ENCODE results near the gene MRAP. TPM values are rescaled to one million over a fixed set of nuclear protein-coding genes. Genes with fewer than 3 reads are reported as not detected.
A peak's percentile ranks its signal among the peaks of the same experiment; 100 is the strongest.

MRAP gene
- not detected for polyA plus RNA-seq (2012; ENCODE audit: insufficient read depth, insufficient read length, low read depth)

DNA sequence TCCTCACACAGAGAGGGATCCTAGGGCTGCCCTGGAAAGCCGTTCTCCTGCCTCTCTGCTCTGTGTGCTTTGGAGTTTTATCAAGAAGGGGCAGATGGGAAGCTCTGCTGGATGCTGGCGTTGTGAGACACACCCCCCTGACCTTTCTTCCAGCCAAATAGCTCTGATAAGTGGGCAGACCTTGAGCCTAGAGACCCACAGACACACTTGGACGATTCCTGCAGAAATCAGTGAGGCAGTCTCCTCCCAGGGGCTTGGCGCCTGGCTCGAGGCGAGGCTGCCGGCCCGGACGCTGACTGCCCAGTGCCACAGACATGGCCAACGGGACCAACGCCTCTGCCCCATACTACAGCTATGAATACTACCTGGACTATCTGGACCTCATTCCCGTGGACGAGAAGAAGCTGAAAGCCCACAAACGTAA, at the start of gene MRAP:
TSS of gene MRAP (plus strand) at position 198 of the 424 bp plus-strand sequence. CDS start at position 315, 117 bp downstream.
- H3K4me3 ChIP-seq (ENCODE audit: low read depth, low read length), result no peak within 1 kb of the TSS
- H3K36me3 ChIP-seq, result peaks cover 5% of the 10 kb centered on the region; the same call in 1 of the 2 replicates
- H3K4me1 ChIP-seq, result no peaks in the 10 kb centered on the region
- DNase-seq, result no peak
- H3K27me3 ChIP-seq, result no peaks in the 10 kb centered on the region
- H3K9me3 ChIP-seq, result no peaks in the 10 kb centered on the region
- TF ChIP-seq, protein P1, sequence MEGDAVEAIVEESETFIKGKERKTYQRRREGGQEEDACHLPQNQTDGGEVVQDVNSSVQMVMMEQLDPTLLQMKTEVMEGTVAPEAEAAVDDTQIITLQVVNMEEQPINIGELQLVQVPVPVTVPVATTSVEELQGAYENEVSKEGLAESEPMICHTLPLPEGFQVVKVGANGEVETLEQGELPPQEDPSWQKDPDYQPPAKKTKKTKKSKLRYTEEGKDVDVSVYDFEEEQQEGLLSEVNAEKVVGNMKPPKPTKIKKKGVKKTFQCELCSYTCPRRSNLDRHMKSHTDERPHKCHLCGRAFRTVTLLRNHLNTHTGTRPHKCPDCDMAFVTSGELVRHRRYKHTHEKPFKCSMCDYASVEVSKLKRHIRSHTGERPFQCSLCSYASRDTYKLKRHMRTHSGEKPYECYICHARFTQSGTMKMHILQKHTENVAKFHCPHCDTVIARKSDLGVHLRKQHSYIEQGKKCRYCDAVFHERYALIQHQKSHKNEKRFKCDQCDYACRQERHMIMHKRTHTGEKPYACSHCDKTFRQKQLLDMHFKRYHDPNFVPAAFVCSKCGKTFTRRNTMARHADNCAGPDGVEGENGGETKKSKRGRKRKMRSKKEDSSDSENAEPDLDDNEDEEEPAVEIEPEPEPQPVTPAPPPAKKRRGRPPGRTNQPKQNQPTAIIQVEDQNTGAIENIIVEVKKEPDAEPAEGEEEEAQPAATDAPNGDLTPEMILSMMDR (IDR thresholded peaks at IDR 0.05; ENCODE audit: low read depth, low read length), result no peak

DNA sequence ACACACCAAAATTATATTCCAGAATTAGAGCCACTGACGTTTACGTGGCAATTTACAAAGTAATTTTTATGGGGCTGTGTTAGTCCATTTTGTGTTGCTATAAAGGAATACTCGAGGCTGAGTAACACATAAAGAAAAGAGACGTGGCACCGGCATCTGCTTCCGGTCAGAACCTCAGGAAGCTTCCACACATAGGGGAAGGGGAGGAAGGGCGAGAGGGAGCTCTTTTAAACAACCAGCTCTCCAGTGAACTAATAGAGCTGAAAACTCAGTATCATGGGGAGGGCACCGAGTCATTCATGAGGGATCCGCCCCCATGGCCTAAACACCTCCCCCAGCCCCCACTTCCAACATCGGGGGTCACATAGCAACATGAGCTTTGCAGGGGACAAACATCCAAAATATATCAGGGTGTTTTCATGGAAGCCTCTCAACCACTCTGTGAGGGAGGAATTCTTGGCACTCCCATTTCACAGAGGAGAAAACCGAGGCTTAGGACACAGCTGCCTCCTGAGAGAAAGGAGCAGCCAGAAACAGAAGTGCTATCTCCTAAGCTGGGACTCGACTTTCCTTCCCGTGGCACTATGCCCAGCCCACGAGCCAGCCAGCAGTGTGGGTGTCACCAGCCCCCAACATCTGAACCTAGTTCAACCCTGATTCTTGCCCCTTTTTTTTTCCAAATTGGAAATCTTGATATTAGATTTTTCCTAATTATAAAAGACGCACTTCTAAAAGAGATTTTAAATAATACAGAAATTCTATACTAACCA, 49.0 kb upstream of the MRAP start:
- H3K36me3 ChIP-seq, result no peaks in the 10 kb centered on the region
- H3K4me3 ChIP-seq (ENCODE audit: low read depth, low read length), result no peak overlapping the region
- H3K27me3 ChIP-seq, result no peaks in the 10 kb centered on the region
- TF ChIP-seq, protein P1 (IDR thresholded peaks at IDR 0.05; ENCODE audit: low read depth, low read length), result no peak
- no peaks in the 10 kb centered on the region; the same call in 1 of the 2 replicates for H3K4me1 ChIP-seq
- H3K9me3 ChIP-seq, result no peaks in the 10 kb centered on the region; the same call in 1 of the 2 replicates
- DNase-seq, result no peak

DNA sequence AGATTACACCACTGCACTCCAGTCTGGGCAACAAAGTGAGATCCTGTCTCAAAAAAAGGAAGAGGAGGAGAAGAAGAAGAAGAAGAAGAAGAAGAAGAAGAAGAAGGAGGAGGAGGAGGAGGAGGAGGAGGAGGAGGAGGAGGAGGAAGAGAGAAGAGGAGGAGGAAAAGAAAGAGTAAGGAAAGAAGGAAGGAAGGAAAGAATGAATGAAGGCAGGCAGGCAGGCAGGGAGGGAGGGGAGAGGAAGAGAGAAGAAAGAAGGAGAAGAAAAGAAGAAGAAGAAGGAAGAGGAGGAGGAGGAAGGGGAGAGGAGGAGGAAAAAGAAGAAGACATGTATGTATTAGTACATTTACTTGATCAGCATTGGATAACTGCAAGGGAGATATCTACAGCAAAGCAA, 46.5 kb upstream of the MRAP start:
- no peak for DNase-seq
- no peaks in the 10 kb centered on the region for H3K36me3 ChIP-seq
- H3K4me1 ChIP-seq, result peaks cover 5% of the 10 kb centered on the region
- TF ChIP-seq, protein P1 (IDR thresholded peaks at IDR 0.05; ENCODE audit: low read depth, low read length), result no peak
- no peaks in the 10 kb centered on the region for H3K27me3 ChIP-seq
- H3K9me3 ChIP-seq, result no peaks in the 10 kb centered on the region; the same call in 1 of the 2 replicates
- no peak overlapping the region for H3K4me3 ChIP-seq (ENCODE audit: low read depth, low read length)

DNA sequence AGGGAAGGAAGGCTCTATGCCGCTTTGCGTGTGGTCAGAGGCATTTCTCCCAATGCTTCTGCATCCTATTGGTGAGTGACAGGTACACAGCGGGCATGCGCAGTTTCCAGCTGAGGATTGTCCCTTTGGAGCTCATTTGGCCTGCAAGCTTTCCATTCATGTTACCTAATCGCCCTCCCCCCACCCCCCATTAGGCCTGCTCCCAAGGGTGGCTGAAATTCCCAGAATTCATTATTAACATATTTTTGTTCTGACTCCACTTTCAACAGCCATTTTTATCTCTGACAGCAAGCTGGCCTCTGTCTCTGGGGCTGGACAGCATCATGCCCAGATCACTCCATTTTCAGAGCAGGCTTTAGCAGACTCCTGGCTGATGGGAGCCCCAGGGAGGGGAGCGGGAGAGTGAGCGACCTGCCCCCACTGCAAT, 45.4 kb upstream of the MRAP start:
- no peak overlapping the region for H3K4me3 ChIP-seq (ENCODE audit: low read depth, low read length)
- H3K36me3 ChIP-seq, result no peaks in the 10 kb centered on the region
- H3K9me3 ChIP-seq, result no peaks in the 10 kb centered on the region; the same call in 1 of the 2 replicates
- H3K27me3 ChIP-seq, result no peaks in the 10 kb centered on the region
- DNase-seq, result peak; percentile 32
- peaks cover 14% of the 10 kb centered on the region for H3K4me1 ChIP-seq
- TF ChIP-seq, protein P1 (IDR thresholded peaks at IDR 0.05; ENCODE audit: low read depth, low read length), result no peak

DNA sequence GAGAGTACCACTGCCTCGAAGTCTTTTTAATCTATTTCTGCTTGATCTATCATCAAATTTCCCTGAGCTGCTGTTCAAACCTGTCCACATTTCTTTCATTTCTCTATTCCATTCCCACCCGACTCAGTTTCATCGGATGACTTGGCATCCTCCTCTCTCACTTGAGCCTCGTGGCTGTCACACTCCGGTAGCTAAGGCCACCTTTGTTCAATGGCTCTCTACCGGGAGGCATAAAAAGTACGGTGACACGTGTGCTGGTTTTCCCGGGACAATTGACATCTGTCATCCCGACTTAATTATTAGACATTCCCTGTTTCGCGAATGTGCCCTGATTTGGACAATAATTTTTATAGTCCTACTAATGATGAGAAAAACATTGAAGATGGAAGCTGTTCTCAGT, 42.4 kb upstream of the MRAP start:
- TF ChIP-seq, protein P1 (IDR thresholded peaks at IDR 0.05; ENCODE audit: low read depth, low read length), result no peak
- Histone ChIP-seq H3K4me3 (ENCODE audit: low read depth, low read length) (no peak overlapping the region), H3K36me3 (no peaks in the 10 kb centered on the region), H3K27me3 (no peaks in the 10 kb centered on the region), H3K4me1 (peaks cover 14% of the 10 kb centered on the region), H3K9me3 (no peaks in the 10 kb centered on the region)
- no peak for DNase-seq

Measured in BE2C (cell line).